ACC112 (cell line): ENCODE measurements around the gene LRRC42.
A peak's percentile ranks its signal among the peaks of the same experiment; 100 is the strongest.

Experiments
- H2AFZ ChIP-seq: fragments of 200-600 bp; sonication (generic); one replicate; pipeline ENCODE4 v1.6.0; 2017; ENCODE audit warnings: antibody characterized with exemption, low read length; ENCODE audit not compliant: unreplicated experiment
- H3K27ac ChIP-seq: fragments of 200-600 bp; sonication (generic); 2 replicates; pipeline ENCODE4 v1.5.1; 2014; ENCODE audit warnings: low read depth, mild to moderate bottlenecking, antibody characterized with exemption, low read length, moderate library complexity
- H3K27me3 ChIP-seq: fragments of 200-600 bp; sonication (generic); 2 replicates; pipeline ENCODE4 v1.6.1; 2014; ENCODE audit warnings: mild to moderate bottlenecking, antibody characterized with exemption, low read length, moderate library complexity, mixed read lengths; ENCODE audit not compliant: insufficient read depth
- H3K36me3 ChIP-seq: fragments of 200-600 bp; sonication (generic); 2 replicates; pipeline ENCODE4 v1.6.1; 2016; ENCODE audit warnings: mild to moderate bottlenecking, antibody characterized with exemption, low read length, moderate library complexity, mixed read lengths; ENCODE audit not compliant: insufficient read depth
- H3K4me1 ChIP-seq: fragments of 200-600 bp; sonication (generic); one replicate; pipeline ENCODE4 v1.6.1; 2016; ENCODE audit warnings: low read length, mixed read lengths; ENCODE audit not compliant: insufficient read depth, unreplicated experiment, control insufficient read depth
- H3K4me3 ChIP-seq: fragments of 200-600 bp; sonication (generic); 2 replicates; pipeline ENCODE4 v1.5.1; 2014; ENCODE audit warnings: mild to moderate bottlenecking, low read depth, low read length
- H3K79me2 ChIP-seq: fragments of 200-600 bp; sonication (generic); one replicate; pipeline ENCODE4 v1.6.0; 2016; ENCODE audit warnings: low read length; ENCODE audit not compliant: control insufficient read depth, unreplicated experiment, insufficient read depth

The LRRC42 gene

GRCh38 chr1:53954128-53954527 is 8.0 kb downstream of the LRRC42 start:
- Histone ChIP-seq H3K4me3 (no peak overlapping the region), H3K36me3 (peaks cover 30% of the 10 kb centered on the region), H2AFZ (no peak overlapping the region), H3K27me3 (no peaks in the 10 kb centered on the region), H3K4me1 (peaks cover 26% of the 10 kb centered on the region), H3K27ac (no peak overlapping the region), H3K79me2 (peaks cover 45% of the 10 kb centered on the region)

GRCh38 chr1:53956308-53957168 is 10.4 kb downstream of the LRRC42 start:
- Histone ChIP-seq H3K79me2 (peaks cover 27% of the 10 kb centered on the region), H2AFZ (no peak overlapping the region), H3K4me3 (peak overlapping the region; percentile 28; the same call in 1 of the 2 replicates), H3K4me1 (peaks cover 20% of the 10 kb centered on the region), H3K36me3 (peaks cover 43% of the 10 kb centered on the region), H3K27me3 (no peaks in the 10 kb centered on the region), H3K27ac (peak overlapping the region; percentile 72)

- H3K4me1 ChIP-seq, result peaks cover 20% of the 10 kb centered on the region
- no peak overlapping the region for H2AFZ ChIP-seq
- peaks cover 19% of the 10 kb centered on the region for H3K79me2 ChIP-seq
- peak overlapping the region; percentile 28; the same call in 1 of the 2 replicates for H3K4me3 ChIP-seq
- no peaks in the 10 kb centered on the region for H3K27me3 ChIP-seq
- H3K36me3 ChIP-seq, result peaks cover 38% of the 10 kb centered on the region
- H3K27ac ChIP-seq, result peak overlapping the region; percentile 72
Observed at GRCh38 chr1:53957194-53957818, 11.2 kb downstream of the LRRC42 start.

- Histone ChIP-seq H3K79me2 (peaks cover 12% of the 10 kb centered on the region), H3K4me1 (peaks cover 20% of the 10 kb centered on the region), H3K4me3 (no peak overlapping the region), H3K27me3 (no peaks in the 10 kb centered on the region), H3K27ac (no peak overlapping the region), H2AFZ (no peak overlapping the region), H3K36me3 (peaks cover 38% of the 10 kb centered on the region)
Observed at GRCh38 chr1:53959664-53960250, 13.6 kb downstream of the LRRC42 start.

- H3K36me3 ChIP-seq, result peaks cover 37% of the 10 kb centered on the region
- H2AFZ ChIP-seq, result no peak overlapping the region
- H3K4me1 ChIP-seq, result peaks cover 4% of the 10 kb centered on the region
Observed at GRCh38 chr1:53962395-53962794, 16.2 kb downstream of the LRRC42 start.

GRCh38 chr1:53963460-53963859 is 17.3 kb downstream of the LRRC42 start:
- Histone ChIP-seq H3K27me3 (no peaks in the 10 kb centered on the region), H3K4me1 (peaks cover 10% of the 10 kb centered on the region), H3K27ac (no peak overlapping the region), H3K79me2 (no peaks in the 10 kb centered on the region), H2AFZ (no peak overlapping the region), H3K36me3 (peaks cover 37% of the 10 kb centered on the region), H3K4me3 (no peak overlapping the region)

More at GRCh38 chr1:53962395-53962794, 16.2 kb downstream of the LRRC42 start:
- Histone ChIP-seq H3K27me3 (no peaks in the 10 kb centered on the region), H3K79me2 (no peaks in the 10 kb centered on the region), H3K4me3 (no peak overlapping the region), H3K27ac (no peak overlapping the region)

GRCh38 chr1:53964109-53964508 is 18.0 kb downstream of the LRRC42 start:
- peaks cover 10% of the 10 kb centered on the region for H3K4me1 ChIP-seq
- no peaks in the 10 kb centered on the region for H3K79me2 ChIP-seq
- H3K27ac ChIP-seq, result no peak overlapping the region
- peaks cover 35% of the 10 kb centered on the region for H3K36me3 ChIP-seq
- H3K27me3 ChIP-seq, result no peaks in the 10 kb centered on the region
- no peak overlapping the region for H3K4me3 ChIP-seq
- H2AFZ ChIP-seq, result no peak overlapping the region

GRCh38 chr1:53966794-53967193 is 20.6 kb downstream of the LRRC42 start:
- peaks cover 11% of the 10 kb centered on the region for H3K4me1 ChIP-seq
- H3K27me3 ChIP-seq, result no peaks in the 10 kb centered on the region
- peaks cover 32% of the 10 kb centered on the region for H3K36me3 ChIP-seq
- no peaks in the 10 kb centered on the region for H3K79me2 ChIP-seq
- H3K27ac ChIP-seq, result no peak overlapping the region
- no peak overlapping the region for H2AFZ ChIP-seq
- no peak overlapping the region for H3K4me3 ChIP-seq

- Histone ChIP-seq H3K27me3 (no peaks in the 10 kb centered on the region), H3K27ac (no peak overlapping the region), H3K4me3 (no peak overlapping the region), H3K79me2 (no peaks in the 10 kb centered on the region), H2AFZ (no peak overlapping the region), H3K4me1 (peaks cover 15% of the 10 kb centered on the region), H3K36me3 (peaks cover 29% of the 10 kb centered on the region)
Observed at GRCh38 chr1:53967409-53968124, 21.4 kb downstream of the LRRC42 start.

- Histone ChIP-seq H3K4me1 (peaks cover 15% of the 10 kb centered on the region), H3K36me3 (peaks cover 24% of the 10 kb centered on the region; the same call in 1 of the 2 replicates), H3K27ac (no peak overlapping the region), H2AFZ (no peak overlapping the region), H3K4me3 (no peak overlapping the region), H3K79me2 (no peaks in the 10 kb centered on the region), H3K27me3 (no peaks in the 10 kb centered on the region)
Observed at GRCh38 chr1:53968125-53968513, 22.0 kb downstream of the LRRC42 start.
